HepG2 (cell line): ENCODE measurements around the gene SIN3A. TPM values are rescaled to one million over a fixed set of nuclear protein-coding genes. Genes with fewer than 3 reads are reported as not detected.

Source experiments
- ATAC-seq: fragments of 200-7000 bp; cut with Tn5 transposase; 3 replicates; pipeline ENCODE4 v1.9.1; 2020; ENCODE audit warnings: mild to moderate bottlenecking, moderate library complexity
- BruUV-seq: library from RNA; stranded (reverse); fragments of 400-500 nt; replicated peaks from 2 replicates; lab custom pipeline; 2021; lab: Mats Ljungman, UMichigan
- CTCF ChIA-PET: fragments of 300-600 bp; formaldehyde crosslinking; extraction: SDS; loops from one replicate; lab custom pipeline; 2021; ENCODE audit warnings: low total read pairs, inconsistent platforms, low intra/inter-chr PET ratio; lab: Yijun Ruan, JAX
- POLR2A ChIA-PET: fragments of 350-600 bp; sonication (Branson Sonifier 250); formaldehyde crosslinking; loops from one replicate; lab custom pipeline; 2020; ENCODE audit warnings: antibody characterized with exemption, inconsistent platforms; lab: Yijun Ruan, JAX
- DNase-seq: peaks from one replicate; pipeline ENCODE4 v3.0.0-alpha.2; 2015; ENCODE audit warnings: low spot score
- FAIRE-seq: peaks from 3 replicates; lab custom pipeline; 2011; peaks lifted over from hg19 to GRCh38; lab: Jason Lieb, UNC
- H2AFZ ChIP-seq: one replicate; pipeline ENCODE4 v1.6.1; 2011; ENCODE audit warnings: low read length, inconsistent platforms
- H3K27ac ChIP-seq: fragments of 300-600 bp; 3 replicates; pipeline ENCODE4 v1.8.0; 2011; ENCODE audit warnings: mixed run types, mild to moderate bottlenecking, mixed read lengths, low read length, inconsistent platforms; ENCODE audit not compliant: insufficient read depth; ENCODE audit errors: extremely low read length
- H3K27me3 ChIP-seq, 2 experiments: fragments of 200-600 bp in 1 of 2; 2 replicates in 1 of 2; 3 replicates in 1 of 2; pipeline versions ENCODE4 v1.6.0 to v1.8.0; 2011; ENCODE audit warnings: low read length in 2 of 2, mild to moderate bottlenecking in 2 of 2, moderate library complexity in 2 of 2, inconsistent platforms in 1 of 2; ENCODE audit not compliant: insufficient read depth in 2 of 2, control insufficient read depth in 1 of 2
- H3K36me3 ChIP-seq, 2 experiments: fragments of 200-600 bp in 1 of 2; replicated peaks in 1 of 2; 2 replicates in 1 of 2; 3 replicates in 1 of 2; pipeline versions ENCODE4 v1.5.1 to v1.8.0; 2011; ENCODE audit warnings: low read length in 2 of 2, inconsistent platforms in 1 of 2; ENCODE audit not compliant: insufficient read depth in 2 of 2, control insufficient read depth in 1 of 2
- H3K4me1 ChIP-seq: 2 replicates; pipeline ENCODE4 v1.5.1; 2012; ENCODE audit warnings: low read length, inconsistent platforms; ENCODE audit not compliant: insufficient read depth
- H3K4me2 ChIP-seq: 2 replicates; pipeline ENCODE4 v1.6.0; 2011; ENCODE audit warnings: low read depth, low read length, inconsistent platforms
- H3K4me3 ChIP-seq, 3 experiments: fragments of 200-600 bp in 1 of 3; sonication (generic), shearing (Covaris generic) in 1 of 3; replicated peaks in 1 of 3; 2 replicates each; pipeline ENCODE4 v1.5.1; 2011 to 2016; ENCODE audit warnings: low read length in 3 of 3, inconsistent platforms in 2 of 3, low read depth in 2 of 3, mild to moderate bottlenecking in 2 of 3, control low read depth in 1 of 3, mixed read lengths in 1 of 3; ENCODE audit not compliant: insufficient read depth in 1 of 3
- H3K79me2 ChIP-seq: one replicate; pipeline ENCODE4 v1.6.1; 2011; ENCODE audit warnings: low read length, inconsistent platforms; ENCODE audit not compliant: insufficient read depth
- H3K9ac ChIP-seq: 2 replicates; pipeline ENCODE4 v1.6.0; 2011; ENCODE audit warnings: mild to moderate bottlenecking, low read depth, low read length, inconsistent platforms; ENCODE audit not compliant: insufficient read depth
- H3K9me3 ChIP-seq: 2 replicates; pipeline ENCODE4 v1.5.1; 2012; ENCODE audit warnings: mild to moderate bottlenecking, low read length
- H4K20me1 ChIP-seq: 2 replicates; pipeline ENCODE4 v1.6.0; 2011; ENCODE audit warnings: inconsistent platforms, mild to moderate bottlenecking, low read length, moderate library complexity; ENCODE audit not compliant: insufficient read depth
- CEBPB ChIP-seq: IDR thresholded peaks from 2 replicates; pipeline ENCODE4 v1.6.1; 2011; ENCODE audit warnings: low read depth, low read length, improper control_type of control experiment, borderline replicate concordance
- MAFK ChIP-seq, 2 experiments: IDR thresholded peaks in 1 of 2; conservative IDR thresholded peaks in 1 of 2; 2 replicates each; pipeline ENCODE4 v1.6.1; 2011; ENCODE audit warnings: improper control_type of control experiment in 2 of 2, low read length in 2 of 2
- NFE2L2 ChIP-seq: fragments of 150-350 bp; IDR thresholded peaks from 2 replicates; pipeline ENCODE4 v1.6.1; 2014; ENCODE audit warnings: low read length
- POLR2G ChIP-seq: fragments of 200-400 bp; formaldehyde crosslinking; IDR thresholded peaks from 2 replicates; pipeline ENCODE4 v1.6.1; 2018; ENCODE audit warnings: mild to moderate bottlenecking, low read depth, low read length, moderate library complexity
- RARG ChIP-seq: sonication (generic); formaldehyde crosslinking; IDR thresholded peaks from 2 replicates; pipeline ENCODE4 v1.4.0; 2020; ENCODE audit warnings: low read depth, mild to moderate bottlenecking, missing genetic modification reagents
- RXRB ChIP-seq: IDR thresholded peaks from 2 replicates; pipeline ENCODE4 v1.6.1; 2016; ENCODE audit warnings: borderline replicate concordance, missing genetic modification reagents, missing compliant biosample characterization
- TBX3 ChIP-seq: fragments of 450-650 bp; IDR thresholded peaks from 2 replicates; pipeline ENCODE4 v1.6.1; 2017; ENCODE audit warnings: antibody characterized with exemption, mild to moderate bottlenecking, inconsistent platforms, borderline replicate concordance
- TEAD3 ChIP-seq: optimal IDR thresholded peaks from 2 replicates; pipeline ENCODE3; 2016; ENCODE audit warnings: borderline replicate concordance
- THAP9 ChIP-seq: sonication (generic); formaldehyde crosslinking; IDR thresholded peaks from 2 replicates; pipeline ENCODE4; 2020; ENCODE audit warnings: missing genetic modification reagents, mild to moderate bottlenecking, borderline replicate concordance
- ZC3H13 ChIP-seq: sonication (generic); formaldehyde crosslinking; IDR thresholded peaks from 2 replicates; pipeline ENCODE4 v1.8.1; 2023; ENCODE audit warnings: mild to moderate bottlenecking, missing genetic modification reagents, moderate library complexity
- ZNF33B ChIP-seq: sonication (generic); formaldehyde crosslinking; IDR thresholded peaks from 2 replicates; pipeline ENCODE4 v1.5.1; 2020; ENCODE audit warnings: mild to moderate bottlenecking, missing genetic modification reagents
- WGBS: methylation state at CpG from one replicate; pipeline ENCODE4 v1.1.6; 2017; ENCODE audit warnings: low lambda C conversion rate; 5-methylcytosine and 5-hydroxymethylcytosine counted together
- in situ Hi-C: cut with HindIII; loops from 2 replicates; pipeline ENCODE4 v1.10.0; 2017; ENCODE audit warnings: low pct_unique_long_range_greater_than_20kb; ENCODE audit not compliant: extremely low pct_ligation_motif_present
- intact Hi-C: fragments of 100-400 bp; cut with micrococcal nuclease; formaldehyde crosslinking; loops from one replicate; pipeline ENCODE4 v1.10.0; 2022; ENCODE audit not compliant: unreplicated experiment
- polyA plus RNA-seq, 8 experiments: library from polyadenylated mRNA; depleted of rRNA in 3 of 8; stranded (reverse) in 7 of 8; unstranded in 1 of 8; fragments of >200 nt; fragmentation: Illumina TruSeq in 4 of 8; extraction: Trizol in 4 of 8; gene quantifications; 2 replicates each; pipeline versions ENCODE4 v1.2.1 to v1.2.3, GENCODE V29; 2011 to 2016; ENCODE audit warnings: low read depth in 4 of 8, missing spikeins in 1 of 8, mixed read lengths in 1 of 8; ENCODE audit not compliant: insufficient read depth in 1 of 8
- total RNA-seq, 5 experiments: library from RNA; depleted of rRNA; stranded (reverse); fragments of >200 nt; fragmentation: Illumina TruSeq; extraction: Trizol; gene quantifications; 2 replicates each; pipeline ENCODE4 v1.2.3, GENCODE V29; 2016; ENCODE audit warnings: low read depth in 1 of 5
- TF ChIP-seq, protein P1 (sequence below): IDR thresholded peaks from 2 replicates; pipeline ENCODE4 v1.6.1; 2012; ENCODE audit warnings: inconsistent platforms
- TF ChIP-seq, protein P2 (sequence below): sonication (generic); formaldehyde crosslinking; IDR thresholded peaks from 2 replicates; pipeline ENCODE4 v1.4.0; 2020; ENCODE audit warnings: missing genetic modification reagents
- TF ChIP-seq, protein P3 (sequence below): sonication (generic); formaldehyde crosslinking; IDR thresholded peaks from 2 replicates; pipeline ENCODE4 v1.4.0; 2020; ENCODE audit warnings: missing genetic modification reagents, borderline replicate concordance

Gene SIN3A
- total and polyA plus RNA-seq, 2 of the 13 experiments (the other 11 are each of a cell fraction or from before 2014, with no cell fraction given) = 16.1 to 28.1 TPM

DNA sequence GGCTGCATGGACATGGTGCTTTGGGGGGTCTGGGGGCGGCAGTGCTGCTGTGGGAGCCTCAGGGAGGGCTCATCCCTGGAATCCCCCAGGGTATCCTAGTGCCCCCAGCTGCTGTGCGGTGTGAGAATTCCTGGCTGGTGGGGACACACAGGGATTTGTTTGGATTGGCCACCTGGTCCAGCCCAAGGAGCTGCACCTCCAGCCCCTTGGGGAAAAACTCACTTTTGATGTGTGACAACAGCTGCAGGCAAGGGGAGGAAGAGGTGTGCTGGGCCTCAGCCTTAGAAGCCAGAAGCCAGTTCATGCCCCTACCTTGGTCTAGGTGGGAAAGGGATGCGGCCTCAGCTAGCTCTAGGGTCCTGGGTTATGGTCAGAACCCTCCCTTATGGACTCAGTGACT is 124.0 kb downstream of the SIN3A start:
- no peaks in the 10 kb centered on the region for H3K36me3 ChIP-seq
- peaks cover 23% of the 10 kb centered on the region for H3K4me1 ChIP-seq
- CTCF ChIA-PET = no interaction called here
- H3K9me3 ChIP-seq = no peaks in the 10 kb centered on the region
- H3K4me3 ChIP-seq = no peak overlapping the region
- H4K20me1 ChIP-seq = no peaks in the 10 kb centered on the region
- peaks cover 0 to 4% of the 10 kb centered on the region in 2 experiments; a peak in 2 of 5 replicates for H3K27me3 ChIP-seq
- H2AFZ ChIP-seq = no peak overlapping the region
- no TSS peak for BruUV-seq
- DNase-seq (no peak), ATAC-seq (no peak), FAIRE-seq (no peak)
- H3K27ac ChIP-seq = no peak overlapping the region
- no peaks in the 10 kb centered on the region for H3K79me2 ChIP-seq
- POLR2A ChIA-PET = interaction anchor here (2.6 kb wide), 1 partner anchor 41 kb away, joined by 9 read pairs; the partner anchor contains the start of gene MAN2C1
- TF ChIP-seq RARG = no peak
- TF ChIP-seq, protein P1, sequence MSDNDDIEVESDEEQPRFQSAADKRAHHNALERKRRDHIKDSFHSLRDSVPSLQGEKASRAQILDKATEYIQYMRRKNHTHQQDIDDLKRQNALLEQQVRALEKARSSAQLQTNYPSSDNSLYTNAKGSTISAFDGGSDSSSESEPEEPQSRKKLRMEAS = no peak
- TF ChIP-seq ZC3H13 (CRISPR knock-in tag) = no peak
- TF ChIP-seq NFE2L2 = no peak
- TF ChIP-seq MAFK (conservative IDR thresholded peaks at IDR 0.05 in 1 of 2, IDR thresholded peaks at IDR 0.05 in 1 of 2; ENCODE audit: low read length in 2 of 2) = no peak
- TF ChIP-seq CEBPB = no peak
- TF ChIP-seq, protein P2, sequence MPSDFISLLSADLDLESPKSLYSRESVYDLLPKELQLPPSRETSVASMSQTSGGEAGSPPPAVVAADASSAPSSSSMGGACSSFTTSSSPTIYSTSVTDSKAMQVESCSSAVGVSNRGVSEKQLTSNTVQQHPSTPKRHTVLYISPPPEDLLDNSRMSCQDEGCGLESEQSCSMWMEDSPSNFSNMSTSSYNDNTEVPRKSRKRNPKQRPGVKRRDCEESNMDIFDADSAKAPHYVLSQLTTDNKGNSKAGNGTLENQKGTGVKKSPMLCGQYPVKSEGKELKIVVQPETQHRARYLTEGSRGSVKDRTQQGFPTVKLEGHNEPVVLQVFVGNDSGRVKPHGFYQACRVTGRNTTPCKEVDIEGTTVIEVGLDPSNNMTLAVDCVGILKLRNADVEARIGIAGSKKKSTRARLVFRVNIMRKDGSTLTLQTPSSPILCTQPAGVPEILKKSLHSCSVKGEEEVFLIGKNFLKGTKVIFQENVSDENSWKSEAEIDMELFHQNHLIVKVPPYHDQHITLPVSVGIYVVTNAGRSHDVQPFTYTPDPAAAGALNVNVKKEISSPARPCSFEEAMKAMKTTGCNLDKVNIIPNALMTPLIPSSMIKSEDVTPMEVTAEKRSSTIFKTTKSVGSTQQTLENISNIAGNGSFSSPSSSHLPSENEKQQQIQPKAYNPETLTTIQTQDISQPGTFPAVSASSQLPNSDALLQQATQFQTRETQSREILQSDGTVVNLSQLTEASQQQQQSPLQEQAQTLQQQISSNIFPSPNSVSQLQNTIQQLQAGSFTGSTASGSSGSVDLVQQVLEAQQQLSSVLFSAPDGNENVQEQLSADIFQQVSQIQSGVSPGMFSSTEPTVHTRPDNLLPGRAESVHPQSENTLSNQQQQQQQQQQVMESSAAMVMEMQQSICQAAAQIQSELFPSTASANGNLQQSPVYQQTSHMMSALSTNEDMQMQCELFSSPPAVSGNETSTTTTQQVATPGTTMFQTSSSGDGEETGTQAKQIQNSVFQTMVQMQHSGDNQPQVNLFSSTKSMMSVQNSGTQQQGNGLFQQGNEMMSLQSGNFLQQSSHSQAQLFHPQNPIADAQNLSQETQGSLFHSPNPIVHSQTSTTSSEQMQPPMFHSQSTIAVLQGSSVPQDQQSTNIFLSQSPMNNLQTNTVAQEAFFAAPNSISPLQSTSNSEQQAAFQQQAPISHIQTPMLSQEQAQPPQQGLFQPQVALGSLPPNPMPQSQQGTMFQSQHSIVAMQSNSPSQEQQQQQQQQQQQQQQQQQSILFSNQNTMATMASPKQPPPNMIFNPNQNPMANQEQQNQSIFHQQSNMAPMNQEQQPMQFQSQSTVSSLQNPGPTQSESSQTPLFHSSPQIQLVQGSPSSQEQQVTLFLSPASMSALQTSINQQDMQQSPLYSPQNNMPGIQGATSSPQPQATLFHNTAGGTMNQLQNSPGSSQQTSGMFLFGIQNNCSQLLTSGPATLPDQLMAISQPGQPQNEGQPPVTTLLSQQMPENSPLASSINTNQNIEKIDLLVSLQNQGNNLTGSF (CRISPR knock-in tag) = no peak
- TF ChIP-seq TBX3 = no peak
- no peak for TF ChIP-seq POLR2G
- TF ChIP-seq TEAD3 (CRISPR knock-in tag) = no peak
- no peak for TF ChIP-seq RXRB (CRISPR knock-in tag)
- TF ChIP-seq THAP9 (CRISPR knock-in tag) = no peak
- no peak for TF ChIP-seq ZNF33B
- TF ChIP-seq, protein P3, sequence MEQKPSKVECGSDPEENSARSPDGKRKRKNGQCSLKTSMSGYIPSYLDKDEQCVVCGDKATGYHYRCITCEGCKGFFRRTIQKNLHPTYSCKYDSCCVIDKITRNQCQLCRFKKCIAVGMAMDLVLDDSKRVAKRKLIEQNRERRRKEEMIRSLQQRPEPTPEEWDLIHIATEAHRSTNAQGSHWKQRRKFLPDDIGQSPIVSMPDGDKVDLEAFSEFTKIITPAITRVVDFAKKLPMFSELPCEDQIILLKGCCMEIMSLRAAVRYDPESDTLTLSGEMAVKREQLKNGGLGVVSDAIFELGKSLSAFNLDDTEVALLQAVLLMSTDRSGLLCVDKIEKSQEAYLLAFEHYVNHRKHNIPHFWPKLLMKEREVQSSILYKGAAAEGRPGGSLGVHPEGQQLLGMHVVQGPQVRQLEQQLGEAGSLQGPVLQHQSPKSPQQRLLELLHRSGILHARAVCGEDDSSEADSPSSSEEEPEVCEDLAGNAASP (CRISPR knock-in tag) = no peak
- 0% methylated on average over 1 of the region's 3 CpGs for WGBS
- in situ Hi-C loops = no loop called here
- H3K9ac ChIP-seq = no peak overlapping the region
- H3K4me2 ChIP-seq = no peak overlapping the region
- intact Hi-C loops = no loop called here
